ENCODE data around the gene OPCML. TPM values are rescaled to one million over a fixed set of nuclear protein-coding genes. Genes with fewer than 3 reads are reported as not detected.

The OPCML gene
- total RNA-seq, 4 donors from 2014 or later: 0.33 TPM; not detected in 3

- no peak for DNase-seq
- TF ChIP-seq POLR2A (IDR thresholded peaks at IDR 0.05) (no peak), CTCF (IDR thresholded peaks at IDR 0.05) (no peak)
- 63 to 67% methylated on average over 19 of the region's 19 CpGs for WGBS, 2 donors
Observed at GRCh38 chr11:132772703-132773545, 759.4 kb downstream of the OPCML start.

GRCh38 chr11:132771746-132772145 lies 760.6 kb downstream of the OPCML start:
- Histone ChIP-seq H3K9me3 (no peaks in the 10 kb centered on the region), H3K36me3 (no peaks in the 10 kb centered on the region), H3K4me3 (replicated peaks in 1 of 3) (no peak overlapping the region), H3K4me1 (no peaks in the 10 kb centered on the region), H3K27me3 (no peaks in the 10 kb centered on the region), H3K27ac (no peak overlapping the region)
- DNase-seq: no peak
- TF ChIP-seq CTCF (IDR thresholded peaks at IDR 0.05) (no peak), POLR2A (IDR thresholded peaks at IDR 0.05) (no peak)
- intact Hi-C loops (cut with DNase I): no loop called here
- 52 to 68% methylated on average over 5 of the region's 5 CpGs for WGBS, 2 donors

More at GRCh38 chr11:132772703-132773545, 759.4 kb downstream of the OPCML start:
- intact Hi-C loops (cut with DNase I): no loop called here
- Histone ChIP-seq H3K4me1 (no peaks in the 10 kb centered on the region), H3K36me3 (no peaks in the 10 kb centered on the region), H3K4me3 (replicated peaks in 1 of 3) (no peak overlapping the region), H3K27me3 (no peaks in the 10 kb centered on the region), H3K9me3 (no peaks in the 10 kb centered on the region), H3K27ac (no peak overlapping the region)

- no peaks in the 10 kb centered on the region for H3K4me1 ChIP-seq
- H3K27ac ChIP-seq: no peak overlapping the region
- WGBS, 2 donors: 52 to 58% methylated on average over 7 of the region's 7 CpGs
- H3K27me3 ChIP-seq: no peaks in the 10 kb centered on the region
- TF ChIP-seq POLR2A (IDR thresholded peaks at IDR 0.05) (no peak), CTCF (IDR thresholded peaks at IDR 0.05) (no peak)
- no peak overlapping the region for H3K4me3 ChIP-seq (replicated peaks in 1 of 3)
- no peaks in the 10 kb centered on the region for H3K9me3 ChIP-seq
- H3K36me3 ChIP-seq: no peaks in the 10 kb centered on the region
- intact Hi-C loops (cut with DNase I): no loop called here
- no peak for DNase-seq
Observed at GRCh38 chr11:132770829-132771530, 761.3 kb downstream of the OPCML start.

- no peak for TF ChIP-seq CTCF (IDR thresholded peaks at IDR 0.05)
- no peak for TF ChIP-seq POLR2A (IDR thresholded peaks at IDR 0.05)
- H3K4me1 ChIP-seq: no peaks in the 10 kb centered on the region
- H3K27me3 ChIP-seq: no peaks in the 10 kb centered on the region
- intact Hi-C loops (cut with DNase I): no loop called here
- H3K27ac ChIP-seq: no peak overlapping the region
- no peak for DNase-seq
- H3K4me3 ChIP-seq (replicated peaks in 1 of 3): no peak overlapping the region
- 91% methylated on average over 5 of the region's 5 CpGs for WGBS, 2 donors
- no peaks in the 10 kb centered on the region for H3K36me3 ChIP-seq
- no peaks in the 10 kb centered on the region for H3K9me3 ChIP-seq
Observed at GRCh38 chr11:132763503-132763902, 768.8 kb downstream of the OPCML start.

- Histone ChIP-seq H3K9me3 (no peaks in the 10 kb centered on the region), H3K27ac (no peak overlapping the region), H3K36me3 (no peaks in the 10 kb centered on the region), H3K4me1 (no peaks in the 10 kb centered on the region), H3K27me3 (no peaks in the 10 kb centered on the region), H3K4me3 (replicated peaks in 1 of 3) (no peak overlapping the region)
- DNase-seq: no peak
- WGBS, 2 donors: 92 to 93% methylated on average over 5 of the region's 5 CpGs
- intact Hi-C loops (cut with DNase I): no loop called here
- TF ChIP-seq POLR2A (IDR thresholded peaks at IDR 0.05) (no peak), CTCF (IDR thresholded peaks at IDR 0.05) (no peak)
Observed at GRCh38 chr11:132755934-132756333, 776.4 kb downstream of the OPCML start.
